Measurements from ENCODE around the gene APBA3. TPM values are rescaled to one million over a fixed set of nuclear protein-coding genes. Genes with fewer than 3 reads are reported as not detected.
A peak's percentile ranks its signal among the peaks of the same experiment; 100 is the strongest.
"Not testable (repeated sequence)": the region's sequence is repeated elsewhere in the genome, so short reads cannot be mapped to it uniquely, and the experiment has no call there.

Gene APBA3
- total RNA-seq, 3 donors from 2014 or later (not counting 1 experiment from before 2014, with no cell fraction given), result 39.9 to 53.6 (median 43.8) TPM

DNA sequence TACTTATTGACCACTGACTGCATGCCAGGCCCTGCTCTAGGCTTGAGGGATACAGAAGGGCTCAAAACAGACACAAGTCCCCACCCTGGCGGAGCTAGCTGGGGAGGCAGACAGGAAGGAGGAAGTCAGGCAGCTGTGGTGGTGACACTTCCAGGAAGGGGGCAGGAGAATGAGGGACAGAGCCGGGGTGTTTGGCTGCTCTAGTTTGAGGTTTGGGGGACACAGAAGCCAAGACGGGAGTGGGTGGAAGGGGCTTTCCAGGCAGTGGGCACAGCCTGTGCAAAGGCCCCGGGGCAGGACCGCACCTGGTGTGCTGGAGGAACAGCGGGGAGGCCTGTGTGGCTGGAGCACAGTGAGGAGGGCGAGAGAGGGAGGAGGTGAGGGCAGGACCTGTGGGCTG lies 5.0 kb upstream of the APBA3 start:
- WGBS (ENCODE audit: insufficient coverage), result 58% methylated on average over 7 of the region's 7 CpGs

DNA sequence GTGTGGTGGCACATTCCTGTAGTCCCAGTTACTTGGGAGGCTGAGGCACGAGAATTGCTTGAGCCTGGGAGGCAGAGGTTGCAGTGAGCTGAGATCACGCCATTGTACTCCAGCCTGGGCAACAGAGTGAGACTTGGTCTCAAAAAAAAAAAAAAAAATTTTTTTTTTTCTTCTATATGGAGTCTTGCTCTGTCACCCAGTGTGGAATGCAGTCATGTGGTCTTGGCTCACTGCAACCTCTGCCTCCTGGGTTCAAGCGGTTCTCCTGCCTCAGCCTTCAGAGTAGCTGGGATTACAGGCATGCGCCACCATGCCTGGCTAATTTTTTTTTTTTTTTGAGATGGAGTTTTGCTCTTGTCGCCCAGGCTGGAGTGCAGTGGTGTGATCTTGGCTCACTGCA lies 4.3 kb upstream of the APBA3 start:
- H3K4me3 Mint-ChIP-seq; H3K36me3 Mint-ChIP-seq; H3K27ac ChIP-seq (ENCODE audit: low read length); DNase-seq; H3K27ac Mint-ChIP-seq; ATAC-seq; H3K27me3 ChIP-seq (ENCODE audit: control insufficient read depth, insufficient read depth, low read length); H3K9me3 ChIP-seq (ENCODE audit: control insufficient read depth, insufficient read depth, low read length); H3K27me3 Mint-ChIP-seq (ENCODE audit: low read depth in 2 of 2); H3K9me3 Mint-ChIP-seq; H3K4me3 ChIP-seq (ENCODE audit: low read length); intact Hi-C loops (cut with micrococcal nuclease): not testable (repeated sequence)
- peaks cover 20% of the 10 kb centered on the region for H3K4me1 ChIP-seq (ENCODE audit: control insufficient read depth, insufficient read depth, low read length)
- 97% methylated on average over 5 of the region's 5 CpGs for WGBS (ENCODE audit: insufficient coverage)
- H3K36me3 ChIP-seq (ENCODE audit: control insufficient read depth, insufficient read depth, low read length), result peaks cover 29% of the 10 kb centered on the region
- peaks cover 27 to 32% of the 10 kb centered on the region in 2 donors for H3K4me1 Mint-ChIP-seq

More for the DNA sequence above, 5.0 kb upstream of the APBA3 start:
- Mint-ChIP-seq H3K9me3 (no peaks in the 10 kb centered on the region), H3K4me3 (no peak overlapping the region), H3K27me3 (ENCODE audit: low read depth in 2 of 2) (no peaks in the 10 kb centered on the region), H3K27ac (peak overlapping the region in 1 of 2 donors; percentile 76), H3K36me3 (no peaks in the 10 kb centered on the region), H3K4me1 (peaks cover 19 to 24% of the 10 kb centered on the region in 2 donors)
- no peak for ATAC-seq
- TF ChIP-seq CTCF (IDR thresholded peaks at IDR 0.05), result no peak
- H3K27ac ChIP-seq (ENCODE audit: low read length), result no peak overlapping the region
- no peaks in the 10 kb centered on the region for H3K9me3 ChIP-seq (ENCODE audit: control insufficient read depth, insufficient read depth, low read length)
- H3K4me3 ChIP-seq (ENCODE audit: low read length), result no peak overlapping the region
- H3K4me1 ChIP-seq (ENCODE audit: control insufficient read depth, insufficient read depth, low read length), result peaks cover 14% of the 10 kb centered on the region
- no peaks in the 10 kb centered on the region for H3K27me3 ChIP-seq (ENCODE audit: control insufficient read depth, insufficient read depth, low read length)
- DNase-seq, result no peak
- peaks cover 29% of the 10 kb centered on the region for H3K36me3 ChIP-seq (ENCODE audit: control insufficient read depth, insufficient read depth, low read length)
- intact Hi-C loops (cut with micrococcal nuclease), result no loop called here

DNA sequence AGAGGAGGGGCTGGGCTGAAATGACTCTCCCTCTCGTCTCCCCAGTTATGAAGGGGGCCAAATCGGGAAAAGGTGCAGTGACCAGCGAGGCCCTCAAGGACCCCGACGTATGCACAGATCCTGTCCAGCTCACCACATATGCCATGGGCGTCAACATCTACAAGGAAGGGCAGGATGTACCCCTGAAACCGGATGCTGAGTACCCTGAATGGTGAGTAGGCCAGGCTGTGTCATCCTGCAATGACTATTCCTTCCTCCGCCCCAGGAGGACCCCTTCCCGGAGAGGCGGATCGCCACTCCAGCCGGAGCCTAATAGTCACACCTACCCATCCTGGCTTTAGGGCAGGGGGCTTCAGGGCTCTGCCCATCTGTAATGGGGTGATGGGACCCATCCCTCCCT lies 3.6 kb upstream of the APBA3 start:
- no peaks in the 10 kb centered on the region for H3K9me3 ChIP-seq (ENCODE audit: control insufficient read depth, insufficient read depth, low read length)
- Mint-ChIP-seq H3K4me1 (peaks cover 27 to 34% of the 10 kb centered on the region in 2 donors), H3K27me3 (ENCODE audit: low read depth in 2 of 2) (no peaks in the 10 kb centered on the region), H3K27ac (no peak overlapping the region), H3K36me3 (no peaks in the 10 kb centered on the region), H3K4me3 (no peak overlapping the region), H3K9me3 (no peaks in the 10 kb centered on the region)
- peaks cover 29% of the 10 kb centered on the region for H3K36me3 ChIP-seq (ENCODE audit: control insufficient read depth, insufficient read depth, low read length)
- DNase-seq, result no peak
- no peaks in the 10 kb centered on the region for H3K27me3 ChIP-seq (ENCODE audit: control insufficient read depth, insufficient read depth, low read length)
- H3K4me3 ChIP-seq (ENCODE audit: low read length), result no peak overlapping the region
- H3K27ac ChIP-seq (ENCODE audit: low read length), result no peak overlapping the region
- ATAC-seq, result no peak
- peaks cover 27% of the 10 kb centered on the region for H3K4me1 ChIP-seq (ENCODE audit: control insufficient read depth, insufficient read depth, low read length)
- WGBS (ENCODE audit: insufficient coverage), result 94% methylated on average over 12 of the region's 12 CpGs
- no peak for TF ChIP-seq CTCF (IDR thresholded peaks at IDR 0.05)
- intact Hi-C loops (cut with micrococcal nuclease), result no loop called here

DNA sequence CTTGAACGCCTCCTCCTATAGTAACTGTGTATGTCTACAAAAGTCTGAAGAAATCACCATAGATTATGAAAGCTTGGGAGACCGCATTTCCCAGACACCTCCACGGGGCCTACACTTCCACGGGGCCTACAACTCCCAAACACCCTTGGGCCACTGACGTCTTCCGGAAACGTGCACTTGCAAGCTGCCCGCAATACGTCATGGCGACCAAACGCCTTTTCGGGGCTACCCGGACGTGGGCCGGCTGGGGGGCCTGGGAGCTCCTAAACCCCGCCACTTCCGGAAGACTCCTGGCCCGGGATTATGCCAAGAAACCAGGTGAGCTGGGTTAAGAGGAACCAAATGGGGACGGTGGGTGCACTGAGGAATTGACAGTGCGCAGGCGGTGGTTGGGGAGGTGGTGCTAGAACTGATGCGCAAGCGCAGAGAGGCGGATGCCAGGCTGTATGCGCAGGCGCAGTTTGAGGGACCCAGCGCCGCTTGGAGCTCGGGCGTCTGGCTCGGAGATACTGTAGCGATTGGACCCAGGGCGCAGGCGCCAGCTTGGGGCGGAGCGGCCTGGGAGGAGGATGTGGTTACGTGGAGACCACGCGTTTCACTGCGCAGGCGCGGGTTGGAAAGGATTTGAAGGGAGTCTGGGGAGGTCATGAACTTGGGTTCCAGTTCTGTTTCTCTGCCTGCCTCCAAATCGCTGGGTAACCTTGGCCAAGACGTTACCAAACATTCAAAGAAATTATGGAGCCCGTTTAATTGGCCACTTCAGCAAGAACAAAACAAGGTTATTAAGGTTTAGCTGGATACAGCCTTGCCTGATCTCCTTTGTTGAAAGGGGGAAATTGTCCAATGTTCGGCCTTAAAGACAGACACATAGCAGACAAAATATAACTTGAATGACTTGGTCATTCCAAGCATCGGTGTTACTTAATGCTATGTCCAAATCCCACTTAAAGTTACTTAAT lies 1.3 kb upstream of the APBA3 start, which contains the start of gene MRPL54:
TSS of gene MRPL54 (plus strand) at position 182 of the 959 bp plus-strand sequence. CDS start at position 201, 19 bp downstream.
- Mint-ChIP-seq H3K4me1 (peaks cover 27 to 34% of the 10 kb centered on the region in 2 donors), H3K36me3 (no peaks in the 10 kb centered on the region), H3K9me3 (no peaks in the 10 kb centered on the region), H3K4me3 (peak within 1 kb of the TSS; percentile 96), H3K27me3 (ENCODE audit: low read depth in 2 of 2) (no peaks in the 10 kb centered on the region), H3K27ac (peak within 1 kb of the TSS; percentile 99 to 100)
- Histone ChIP-seq H3K4me1 (ENCODE audit: control insufficient read depth, insufficient read depth, low read length) (peaks cover 41% of the 10 kb centered on the region), H3K36me3 (ENCODE audit: control insufficient read depth, insufficient read depth, low read length) (peaks cover 35% of the 10 kb centered on the region), H3K27ac (ENCODE audit: low read length) (peak within 1 kb of the TSS; percentile 97), H3K4me3 (ENCODE audit: low read length) (peak within 1 kb of the TSS; percentile 100), H3K9me3 (ENCODE audit: control insufficient read depth, insufficient read depth, low read length) (no peaks in the 10 kb centered on the region), H3K27me3 (ENCODE audit: control insufficient read depth, insufficient read depth, low read length) (no peaks in the 10 kb centered on the region)
- TF ChIP-seq CTCF (IDR thresholded peaks at IDR 0.05), result no peak
- 4% methylated on average over 47 of the region's 47 CpGs for WGBS (ENCODE audit: insufficient coverage)
- ATAC-seq, result peak; percentile 78 to 91 (median 82)
- DNase-seq, result peak; percentile 99 to 100
- intact Hi-C loops (cut with micrococcal nuclease), result loop anchor here (1.0 to 2.0 kb wide), 3 partner anchors 50 to 728 kb away; no protein-coding TSS in a partner anchor

Data from natural killer cell (primary cell).